SK-N-MC (cell line): ENCODE measurements around the gene DMRTC2.

Experiments
- EZH2 ChIP-seq: fragments of 200-600 bp; sonication (generic); IDR thresholded peaks from one replicate; pipeline ENCODE4 v1.6.1; 2017; ENCODE audit warnings: antibody characterized with exemption
- POLR2AphosphoS5 ChIP-seq: IDR thresholded peaks from 2 replicates; pipeline ENCODE4 v1.6.1; 2012; ENCODE audit warnings: mild to moderate bottlenecking, low read depth, low read length, borderline replicate concordance

GRCh38 chr19:41868989-41869300 is 24.1 kb downstream of the DMRTC2 start:
- no peak for TF ChIP-seq EZH2
- TF ChIP-seq POLR2AphosphoS5, result no peak
